Kidney epithelial cell (primary cell): Measurements from ENCODE around the gene XRCC1. TPM values are rescaled to one million over a fixed set of nuclear protein-coding genes. Genes with fewer than 3 reads are reported as not detected.
A peak's percentile ranks its signal among the peaks of the same experiment; 100 is the strongest.

ENCODE experiments used
- DNase-seq: peaks from one replicate; pipeline ENCODE4 v3.0.0-alpha.2; 2010; ENCODE audit warnings: low read depth
- H3K27me3 ChIP-seq: 2 replicates; pipeline ENCODE4 v1.6.0; 2011; ENCODE audit warnings: low read length; ENCODE audit not compliant: control insufficient read depth, insufficient read depth
- H3K36me3 ChIP-seq: 2 replicates; pipeline ENCODE4 v1.5.1; 2011; ENCODE audit warnings: low read length; ENCODE audit not compliant: control insufficient read depth, insufficient read depth
- H3K4me3 ChIP-seq: 2 replicates; pipeline ENCODE4 v1.5.1; 2011; ENCODE audit warnings: low read depth, mild to moderate bottlenecking, control low read depth, low read length
- total RNA-seq: library from RNA; depleted of rRNA; stranded (reverse); fragments of >200 nt; gene quantifications from 2 replicates; pipeline ENCODE4 v1.2.3, GENCODE V29; 2015
- TF ChIP-seq, protein P1 (sequence below): IDR thresholded peaks from 2 replicates; pipeline ENCODE4 v1.5.1; 2011; ENCODE audit warnings: mild to moderate bottlenecking, moderate library complexity, low read length, control low read depth, inconsistent platforms; ENCODE audit not compliant: insufficient read depth, poor library complexity, severe bottlenecking

The XRCC1 gene
- total RNA-seq, 1 donor from 2014 or later: 32.9 TPM

- TF ChIP-seq, protein P1, sequence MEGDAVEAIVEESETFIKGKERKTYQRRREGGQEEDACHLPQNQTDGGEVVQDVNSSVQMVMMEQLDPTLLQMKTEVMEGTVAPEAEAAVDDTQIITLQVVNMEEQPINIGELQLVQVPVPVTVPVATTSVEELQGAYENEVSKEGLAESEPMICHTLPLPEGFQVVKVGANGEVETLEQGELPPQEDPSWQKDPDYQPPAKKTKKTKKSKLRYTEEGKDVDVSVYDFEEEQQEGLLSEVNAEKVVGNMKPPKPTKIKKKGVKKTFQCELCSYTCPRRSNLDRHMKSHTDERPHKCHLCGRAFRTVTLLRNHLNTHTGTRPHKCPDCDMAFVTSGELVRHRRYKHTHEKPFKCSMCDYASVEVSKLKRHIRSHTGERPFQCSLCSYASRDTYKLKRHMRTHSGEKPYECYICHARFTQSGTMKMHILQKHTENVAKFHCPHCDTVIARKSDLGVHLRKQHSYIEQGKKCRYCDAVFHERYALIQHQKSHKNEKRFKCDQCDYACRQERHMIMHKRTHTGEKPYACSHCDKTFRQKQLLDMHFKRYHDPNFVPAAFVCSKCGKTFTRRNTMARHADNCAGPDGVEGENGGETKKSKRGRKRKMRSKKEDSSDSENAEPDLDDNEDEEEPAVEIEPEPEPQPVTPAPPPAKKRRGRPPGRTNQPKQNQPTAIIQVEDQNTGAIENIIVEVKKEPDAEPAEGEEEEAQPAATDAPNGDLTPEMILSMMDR: no peak
- H3K27me3 ChIP-seq: no peaks in the 10 kb centered on the region
- H3K4me3 ChIP-seq: no peak overlapping the region
- H3K36me3 ChIP-seq: no peaks in the 10 kb centered on the region
- DNase-seq: no peak
Observed at GRCh38 chr19:43506629-43507028, 68.7 kb downstream of the XRCC1 start.

DNA sequence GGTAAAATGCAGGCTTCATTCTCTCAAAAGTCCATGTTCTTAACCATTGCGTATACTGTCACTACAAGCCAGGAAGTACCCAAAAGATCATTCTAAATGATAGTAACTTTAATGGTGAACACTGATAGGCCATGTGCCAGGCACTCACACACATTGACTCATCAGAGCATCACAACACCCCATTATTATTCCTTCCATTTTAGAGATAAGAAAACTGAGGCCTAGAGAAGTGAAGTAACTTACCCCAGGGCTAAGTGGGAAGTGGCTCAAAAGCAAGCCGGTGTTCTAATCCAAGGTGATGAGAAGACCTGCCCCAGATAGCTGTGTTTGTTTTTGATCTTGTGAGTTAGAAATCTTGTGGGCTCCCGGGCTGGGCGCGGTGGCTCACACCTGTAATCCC is 69.4 kb downstream of the XRCC1 start:
- no peaks in the 10 kb centered on the region for H3K36me3 ChIP-seq
- DNase-seq: no peak
- no peak overlapping the region for H3K4me3 ChIP-seq
- no peaks in the 10 kb centered on the region for H3K27me3 ChIP-seq
- TF ChIP-seq, protein P1: no peak

DNA sequence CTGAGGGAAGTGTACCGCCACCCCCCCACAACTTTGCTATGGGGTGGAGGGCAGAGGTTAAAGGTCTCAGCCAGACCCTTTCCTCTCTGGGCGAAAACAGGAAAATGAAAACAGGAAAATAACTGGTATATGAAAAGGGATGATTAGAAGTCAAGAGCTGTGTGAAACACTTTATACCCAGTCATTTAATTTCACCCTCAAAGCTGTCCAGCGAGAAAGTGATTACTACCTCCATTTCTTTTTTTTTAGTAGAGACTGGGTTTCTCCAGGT is 70.2 kb downstream of the XRCC1 start:
- H3K27me3 ChIP-seq: no peaks in the 10 kb centered on the region
- no peak for DNase-seq
- TF ChIP-seq, protein P1: no peak
- H3K36me3 ChIP-seq: no peaks in the 10 kb centered on the region
- H3K4me3 ChIP-seq: no peak overlapping the region

DNA sequence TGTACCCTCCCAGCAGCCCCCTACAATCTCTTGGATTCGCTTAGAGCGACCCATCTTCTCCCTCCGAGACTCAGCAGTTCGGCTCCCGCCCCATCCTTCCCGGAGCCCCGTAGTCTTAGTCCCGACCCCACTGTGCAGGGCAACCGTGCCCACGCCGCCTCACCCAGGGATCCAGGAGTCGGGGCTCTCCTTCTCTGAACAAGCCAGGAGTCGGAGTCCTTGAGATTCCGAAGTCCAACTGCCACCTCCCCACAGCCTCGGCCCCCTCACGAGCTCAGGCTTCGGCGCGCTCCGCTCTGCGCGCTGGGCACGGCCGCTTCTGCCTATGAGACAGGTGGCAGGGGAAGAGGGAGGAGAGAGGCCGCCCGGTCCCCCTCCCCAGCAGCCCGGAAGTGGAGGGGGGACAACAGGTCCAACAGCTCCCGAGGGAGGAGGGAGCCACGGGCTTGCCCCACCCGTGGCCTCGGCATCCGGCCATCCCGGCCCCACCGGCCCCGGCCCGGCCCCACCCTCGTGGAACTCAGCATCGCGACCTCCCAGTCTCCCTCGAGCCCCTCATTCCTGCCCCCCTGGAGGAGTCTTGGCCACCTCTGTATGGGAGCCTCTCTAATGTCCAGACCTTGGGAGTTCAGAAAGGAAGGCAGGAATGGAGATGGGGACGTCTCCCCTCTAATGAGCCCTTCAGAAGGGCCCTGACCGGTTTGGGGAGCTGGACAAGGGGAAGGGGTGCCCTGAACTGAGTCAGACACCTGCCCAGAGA is 70.7 kb downstream of the XRCC1 start, which contains the start of gene PHLDB3:
TSS of gene PHLDB3 (minus strand) at position 321 of the 760 bp plus-strand sequence. CDS start 628 bp downstream, outside the sequence.
- TF ChIP-seq, protein P1: peak; percentile 3
- DNase-seq: no peak
- no peaks in the 10 kb centered on the region for H3K36me3 ChIP-seq

GRCh38 chr19:43503501-43504425 is 71.6 kb downstream of the XRCC1 start:
- no peaks in the 10 kb centered on the region for H3K36me3 ChIP-seq
- peak overlapping the region; percentile 92 for H3K4me3 ChIP-seq
- TF ChIP-seq, protein P1: no peak
- DNase-seq: no peak
- no peaks in the 10 kb centered on the region for H3K27me3 ChIP-seq

More for the DNA sequence above, 70.7 kb downstream of the XRCC1 start, which contains the start of gene PHLDB3:
- Histone ChIP-seq H3K27me3 (no peaks in the 10 kb centered on the region), H3K4me3 (peak within 1 kb of the TSS; percentile 92)
